Mesendoderm (in vitro differentiated cells): Measurements from ENCODE around the gene IL17REL.
A peak's percentile ranks its signal among the peaks of the same experiment; 100 is the strongest.

Source experiments
- DNase-seq: peaks from one replicate; pipeline ENCODE4 v3.0.0; 2013
- H2AK5ac ChIP-seq: 2 replicates; pipeline ENCODE4 v1.6.1; 2013; ENCODE audit warnings: low read length, inconsistent platforms
- H2BK120ac ChIP-seq: 2 replicates; pipeline ENCODE4 v1.6.1; 2013; ENCODE audit warnings: low read depth, mild to moderate bottlenecking, low read length, moderate library complexity, mixed read lengths
- H2BK15ac ChIP-seq: replicated peaks from 2 replicates; pipeline ENCODE4 v1.6.1; 2013; ENCODE audit warnings: low read depth, mild to moderate bottlenecking, moderate library complexity
- H2BK5ac ChIP-seq: 2 replicates; pipeline ENCODE4 v1.6.1; 2013; ENCODE audit warnings: low read length, inconsistent platforms
- H3K18ac ChIP-seq: 2 replicates; pipeline ENCODE4 v1.6.1; 2013; ENCODE audit warnings: mild to moderate bottlenecking, low read length, mixed read lengths
- H3K23ac ChIP-seq: one replicate; pipeline ENCODE4 v1.6.1; 2013; ENCODE audit warnings: low read length
- H3K27ac ChIP-seq: 2 replicates; pipeline ENCODE4 v1.5.1; 2013; ENCODE audit warnings: low read depth, mild to moderate bottlenecking, inconsistent platforms, low read length, moderate library complexity
- H3K27me3 ChIP-seq: 2 replicates; pipeline ENCODE4 v1.6.1; 2013; ENCODE audit warnings: low read length, control low read depth, mild to moderate bottlenecking, inconsistent platforms; ENCODE audit not compliant: insufficient read depth, poor library complexity
- H3K36me3 ChIP-seq: 2 replicates; pipeline ENCODE4 v1.6.1; 2013; ENCODE audit warnings: low read length, inconsistent platforms; ENCODE audit not compliant: control insufficient read depth, insufficient read depth
- H3K4ac ChIP-seq: one replicate; pipeline ENCODE4 v1.6.1; 2013; ENCODE audit warnings: low read depth, mild to moderate bottlenecking, low read length, moderate library complexity
- H3K4me1 ChIP-seq: 2 replicates; pipeline ENCODE4 v1.6.1; 2013; ENCODE audit warnings: low read depth, low read length, inconsistent platforms; ENCODE audit not compliant: control insufficient read depth
- H3K4me2 ChIP-seq: 2 replicates; pipeline ENCODE4 v1.6.1; 2013; ENCODE audit warnings: low read length
- H3K4me3 ChIP-seq: 2 replicates; pipeline ENCODE4 v1.5.1; 2013; ENCODE audit warnings: mild to moderate bottlenecking, low read length
- H3K56ac ChIP-seq: one replicate; pipeline ENCODE4 v1.6.1; 2013; ENCODE audit warnings: low read length
- H3K79me1 ChIP-seq: 2 replicates; pipeline ENCODE4 v1.6.1; 2013; ENCODE audit warnings: low read length, inconsistent platforms
- H3K79me2 ChIP-seq: 2 replicates; pipeline ENCODE4 v1.6.1; 2013; ENCODE audit warnings: mild to moderate bottlenecking, low read length; ENCODE audit not compliant: control insufficient read depth, insufficient read depth
- H3K9ac ChIP-seq: 2 replicates; pipeline ENCODE4 v1.6.1; 2013; ENCODE audit warnings: low read length, inconsistent platforms
- H4K5ac ChIP-seq: one replicate; pipeline ENCODE4 v1.6.1; 2013; ENCODE audit warnings: low read length
- H4K8ac ChIP-seq: one replicate; pipeline ENCODE4 v1.6.1; 2013; ENCODE audit warnings: low read depth, mild to moderate bottlenecking, control low read depth, low read length, moderate library complexity
- WGBS: extraction: QIAGEN DNeasy Blood & Tissue Kit; methylation state at CpG from one replicate; pipeline ENCODE4 v1.1.7; 2013; ENCODE audit warnings: low lambda C conversion rate, missing lambda C conversion rate; ENCODE audit not compliant: insufficient coverage; ENCODE audit errors: extremely low coverage; 5-methylcytosine and 5-hydroxymethylcytosine counted together

Gene IL17REL

GRCh38 chr22:50001388-50002231 lies 11.0 kb downstream of the IL17REL start:
- Histone ChIP-seq H3K4me1 (no peaks in the 10 kb centered on the region), H3K27ac (no peak overlapping the region), H3K9ac (no peak overlapping the region), H3K4me3 (no peak overlapping the region), H4K8ac (no peak overlapping the region), H3K18ac (no peak overlapping the region), H2BK120ac (no peak overlapping the region), H3K79me2 (no peaks in the 10 kb centered on the region), H2BK15ac (no peak overlapping the region), H3K4me2 (no peak overlapping the region), H3K27me3 (peaks cover 2% of the 10 kb centered on the region), H3K56ac (no peak overlapping the region), H3K36me3 (no peaks in the 10 kb centered on the region), H4K5ac (no peak overlapping the region), H3K4ac (no peak overlapping the region), H2AK5ac (no peak overlapping the region), H2BK5ac (no peak overlapping the region), H3K79me1 (no peaks in the 10 kb centered on the region), H3K23ac (no peak overlapping the region)
- no peak for DNase-seq
- WGBS: no CpG with 5 or more reads among the region's 16 CpGs

GRCh38 chr22:50000587-50001387 lies 11.8 kb downstream of the IL17REL start:
- Histone ChIP-seq H3K27me3 (peaks cover 2% of the 10 kb centered on the region), H3K4me3 (no peak overlapping the region)

GRCh38 chr22:49999946-50000586 lies 12.5 kb downstream of the IL17REL start:
- H3K9ac ChIP-seq: no peak overlapping the region
- H4K5ac ChIP-seq: no peak overlapping the region
- H3K27me3 ChIP-seq: peaks cover 2% of the 10 kb centered on the region
- no CpG with 5 or more reads among the region's 41 CpGs for WGBS
- peak overlapping the region; percentile 52 for H3K4me2 ChIP-seq
- H4K8ac ChIP-seq: no peak overlapping the region
- no peaks in the 10 kb centered on the region for H3K79me1 ChIP-seq
- no peaks in the 10 kb centered on the region for H3K79me2 ChIP-seq
- no peak overlapping the region for H3K4ac ChIP-seq
- H2BK120ac ChIP-seq: no peak overlapping the region
- no peak overlapping the region for H2BK5ac ChIP-seq
- no peak overlapping the region for H2AK5ac ChIP-seq
- peak overlapping the region; percentile 49 for H3K56ac ChIP-seq
- no peaks in the 10 kb centered on the region for H3K4me1 ChIP-seq
- no peak overlapping the region for H3K18ac ChIP-seq
- H3K4me3 ChIP-seq: no peak overlapping the region
- no peak overlapping the region for H2BK15ac ChIP-seq
- H3K36me3 ChIP-seq: no peaks in the 10 kb centered on the region
- DNase-seq: no peak
- no peak overlapping the region for H3K23ac ChIP-seq
- H3K27ac ChIP-seq: no peak overlapping the region

More at GRCh38 chr22:50000587-50001387, 11.8 kb downstream of the IL17REL start:
- no peak overlapping the region for H2BK120ac ChIP-seq
- DNase-seq: no peak
- WGBS: no CpG with 5 or more reads among the region's 32 CpGs
- H3K4me2 ChIP-seq: no peak overlapping the region
- no peak overlapping the region for H4K8ac ChIP-seq
- H2AK5ac ChIP-seq: no peak overlapping the region
- H2BK15ac ChIP-seq: no peak overlapping the region
- H3K4me1 ChIP-seq: no peaks in the 10 kb centered on the region
- H3K27ac ChIP-seq: no peak overlapping the region
- H3K56ac ChIP-seq: no peak overlapping the region
- H3K18ac ChIP-seq: no peak overlapping the region
- H3K79me2 ChIP-seq: no peaks in the 10 kb centered on the region
- no peaks in the 10 kb centered on the region for H3K79me1 ChIP-seq
- H3K4ac ChIP-seq: no peak overlapping the region
- no peak overlapping the region for H3K23ac ChIP-seq
- no peak overlapping the region for H2BK5ac ChIP-seq
- H3K9ac ChIP-seq: no peak overlapping the region
- H4K5ac ChIP-seq: no peak overlapping the region
- H3K36me3 ChIP-seq: no peaks in the 10 kb centered on the region

- no peak overlapping the region for H3K4me3 ChIP-seq
These were observed 13.3 kb downstream of the IL17REL start for GRCh38 chr22:49999063-49999945.

GRCh38 chr22:49998718-49999062 lies 13.9 kb downstream of the IL17REL start:
- Histone ChIP-seq H3K4ac (no peak overlapping the region), H2BK15ac (no peak overlapping the region), H3K56ac (no peak overlapping the region), H4K8ac (no peak overlapping the region), H3K9ac (no peak overlapping the region), H3K4me1 (no peaks in the 10 kb centered on the region), H3K18ac (no peak overlapping the region), H3K79me2 (no peaks in the 10 kb centered on the region), H3K4me3 (no peak overlapping the region), H3K23ac (no peak overlapping the region), H3K27me3 (peaks cover 2% of the 10 kb centered on the region), H3K27ac (no peak overlapping the region), H2AK5ac (no peak overlapping the region), H3K79me1 (no peaks in the 10 kb centered on the region), H2BK120ac (no peak overlapping the region), H2BK5ac (no peak overlapping the region), H3K4me2 (no peak overlapping the region), H4K5ac (no peak overlapping the region), H3K36me3 (no peaks in the 10 kb centered on the region)
- no peak for DNase-seq
- no CpG with 5 or more reads among the region's 14 CpGs for WGBS

More at GRCh38 chr22:49999063-49999945, 13.3 kb downstream of the IL17REL start:
- no peaks in the 10 kb centered on the region for H3K79me1 ChIP-seq
- no peaks in the 10 kb centered on the region for H3K79me2 ChIP-seq
- H3K18ac ChIP-seq: no peak overlapping the region
- no peak overlapping the region for H4K8ac ChIP-seq
- no peak overlapping the region for H3K4ac ChIP-seq
- peak overlapping the region; percentile 52 for H3K4me2 ChIP-seq
- no CpG with 5 or more reads among the region's 70 CpGs for WGBS
- peak; percentile 51 for DNase-seq
- H3K27ac ChIP-seq: no peak overlapping the region
- peak overlapping the region; percentile 62 for H3K56ac ChIP-seq
- H4K5ac ChIP-seq: no peak overlapping the region
- no peaks in the 10 kb centered on the region for H3K4me1 ChIP-seq
- no peak overlapping the region for H3K23ac ChIP-seq
- H2AK5ac ChIP-seq: no peak overlapping the region
- H3K36me3 ChIP-seq: no peaks in the 10 kb centered on the region
- H3K27me3 ChIP-seq: peaks cover 2% of the 10 kb centered on the region
- no peak overlapping the region for H2BK5ac ChIP-seq
- no peak overlapping the region for H2BK120ac ChIP-seq
- H2BK15ac ChIP-seq: no peak overlapping the region
- peak overlapping the region; percentile 22 for H3K9ac ChIP-seq
